CD14-positive monocyte (primary cell): ENCODE data around the gene ITSN1. TPM values are rescaled to one million over a fixed set of nuclear protein-coding genes. Genes with fewer than 3 reads are reported as not detected.

Experiments used
- DNase-seq, 3 donors: peaks; one replicate each; pipeline ENCODE4 v3.0.0-alpha.2; 2011 to 2022
- H2AFZ ChIP-seq: 2 replicates; pipeline ENCODE4 v1.6.0; 2012; ENCODE audit warnings: mild to moderate bottlenecking, low read depth, low read length, inconsistent platforms; ENCODE audit not compliant: insufficient read depth, poor library complexity, severe bottlenecking
- H3K27ac ChIP-seq, 2 donors: 1 replicate in 1 of 2; 2 replicates in 1 of 2; pipeline ENCODE4 v1.5.1; 2012 to 2013; ENCODE audit warnings: low read length in 2 of 2, control low read depth in 1 of 2, inconsistent platforms in 1 of 2, low read depth in 1 of 2, mild to moderate bottlenecking in 1 of 2
- H3K27me3 ChIP-seq, 2 donors: one replicate each; pipeline versions ENCODE4 v1.6.0 to v1.6.1; 2011 to 2013; ENCODE audit warnings: low read length in 2 of 2; ENCODE audit not compliant: control insufficient read depth in 2 of 2, insufficient read depth in 2 of 2
- H3K36me3 ChIP-seq, 2 donors: replicated peaks in 1 of 2; 1 replicate in 1 of 2; 2 replicates in 1 of 2; pipeline versions ENCODE4 v1.5.1 to v1.6.1; 2012 to 2013; ENCODE audit warnings: low read length in 2 of 2, control low read depth in 1 of 2, inconsistent platforms in 1 of 2, mild to moderate bottlenecking in 1 of 2; ENCODE audit not compliant: insufficient read depth in 2 of 2, control insufficient read depth in 1 of 2
- H3K4me1 ChIP-seq, 2 donors: 1 replicate in 1 of 2; 2 replicates in 1 of 2; pipeline versions ENCODE4 v1.5.1 to v1.6.1; 2012 to 2013; ENCODE audit warnings: low read length in 2 of 2, control low read depth in 1 of 2, inconsistent platforms in 1 of 2, mild to moderate bottlenecking in 1 of 2, moderate library complexity in 1 of 2; ENCODE audit not compliant: insufficient read depth in 2 of 2, control insufficient read depth in 1 of 2
- H3K4me2 ChIP-seq: replicated peaks from 2 replicates; pipeline ENCODE3; 2012; ENCODE audit warnings: low read length, moderate library complexity, mild to moderate bottlenecking; ENCODE audit not compliant: poor library complexity, severe bottlenecking; ENCODE audit errors: extremely low read depth
- H3K4me3 ChIP-seq, 3 experiments: fragments of 200-600 bp in 1 of 3; sonication (generic) in 1 of 3; replicated peaks in 1 of 3; 1 replicate in 2 of 3; 2 replicates in 1 of 3; pipeline ENCODE4 v1.5.1; 2011 to 2013; ENCODE audit warnings: low read length in 3 of 3, mild to moderate bottlenecking in 3 of 3, control low read depth in 2 of 3, low read depth in 2 of 3, inconsistent platforms in 1 of 3, moderate library complexity in 1 of 3
- H3K79me2 ChIP-seq: 2 replicates; pipeline ENCODE4 v1.6.0; 2012; ENCODE audit warnings: mild to moderate bottlenecking, control low read depth, inconsistent platforms, low read length, moderate library complexity; ENCODE audit not compliant: insufficient read depth
- H3K9ac ChIP-seq: 2 replicates; pipeline ENCODE4 v1.6.0; 2017; ENCODE audit warnings: low read length, mild to moderate bottlenecking; ENCODE audit not compliant: insufficient read depth, poor library complexity, severe bottlenecking
- H3K9me3 ChIP-seq, 2 donors: replicated peaks in 1 of 2; 1 replicate in 1 of 2; 2 replicates in 1 of 2; pipeline versions ENCODE4 v1.5.1 to v1.6.1; 2012 to 2013; ENCODE audit warnings: low read length in 2 of 2, control low read depth in 1 of 2; ENCODE audit not compliant: control insufficient read depth in 1 of 2, insufficient read depth in 1 of 2
- H4K20me1 ChIP-seq: 2 replicates; pipeline ENCODE4 v1.6.0; 2012; ENCODE audit warnings: mild to moderate bottlenecking, low read length, control low read depth, moderate library complexity; ENCODE audit not compliant: insufficient read depth
- H3K27ac Mint-ChIP-seq, 7 donors: one replicate each; pipeline ENCODE4 v1.8.0; 2020; ENCODE audit warnings: mild to moderate bottlenecking in 7 of 7, mixed read lengths in 7 of 7, moderate library complexity in 6 of 7, inconsistent platforms in 2 of 7
- H3K27me3 Mint-ChIP-seq, 3 donors: one replicate each; pipeline ENCODE4 v1.8.0; 2021 to 2022; ENCODE audit warnings: low read depth in 3 of 3, mild to moderate bottlenecking in 3 of 3, mixed read lengths in 3 of 3, moderate library complexity in 3 of 3, inconsistent platforms in 1 of 3
- H3K36me3 Mint-ChIP-seq, 2 donors: one replicate each; pipeline ENCODE4 v1.8.0; 2020; ENCODE audit warnings: mixed read lengths in 2 of 2, inconsistent platforms in 1 of 2, mild to moderate bottlenecking in 1 of 2
- H3K4me1 Mint-ChIP-seq: one replicate; pipeline ENCODE4 v1.8.0; 2020; ENCODE audit warnings: mild to moderate bottlenecking, mixed read lengths
- H3K4me3 Mint-ChIP-seq, 2 donors: one replicate each; pipeline ENCODE4 v1.8.0; 2020; ENCODE audit warnings: mild to moderate bottlenecking in 2 of 2, mixed read lengths in 2 of 2, moderate library complexity in 1 of 2
- H3K9me3 Mint-ChIP-seq, 7 donors: one replicate each; pipeline ENCODE4 v1.8.0; 2020 to 2022; ENCODE audit warnings: mixed read lengths in 7 of 7, mild to moderate bottlenecking in 6 of 7, moderate library complexity in 6 of 7, inconsistent platforms in 2 of 7
- WGBS: methylation state at CpG from one replicate; pipeline ENCODE4 v1.1.5; 2013; ENCODE audit warnings: missing lambda C conversion rate; ENCODE audit not compliant: insufficient coverage; 5-methylcytosine and 5-hydroxymethylcytosine counted together
- intact Hi-C, 2 donors: fragments of 100-400 bp; cut with micrococcal nuclease; formaldehyde crosslinking; loops; one replicate each; pipeline versions ENCODE4 v1.15.0 to v1.15.1; 2023
- polyA plus RNA-seq, 3 donors: library from polyadenylated mRNA; depleted of rRNA in 1 of 3; unstranded in 2 of 3; stranded (reverse) in 1 of 3; fragments of 300-500 nt in 2 of 3; fragments of >200 nt in 1 of 3; fragmentation: Illumina TruSeq in 2 of 3; gene quantifications; 1 replicate in 2 of 3; 2 replicates in 1 of 3; pipeline ENCODE4 v1.2.3, GENCODE V29; 2012 to 2021
- TF ChIP-seq, protein P1 (sequence below): fragments of 200-600 bp; IDR thresholded peaks from one replicate; pipeline ENCODE4 v1.8.0; 2022; ENCODE audit warnings: antibody characterized with exemption, mild to moderate bottlenecking

The ITSN1 gene
- polyA plus RNA-seq, 3 donors, result 4.7 to 10.3 (median 5.1) TPM

DNA sequence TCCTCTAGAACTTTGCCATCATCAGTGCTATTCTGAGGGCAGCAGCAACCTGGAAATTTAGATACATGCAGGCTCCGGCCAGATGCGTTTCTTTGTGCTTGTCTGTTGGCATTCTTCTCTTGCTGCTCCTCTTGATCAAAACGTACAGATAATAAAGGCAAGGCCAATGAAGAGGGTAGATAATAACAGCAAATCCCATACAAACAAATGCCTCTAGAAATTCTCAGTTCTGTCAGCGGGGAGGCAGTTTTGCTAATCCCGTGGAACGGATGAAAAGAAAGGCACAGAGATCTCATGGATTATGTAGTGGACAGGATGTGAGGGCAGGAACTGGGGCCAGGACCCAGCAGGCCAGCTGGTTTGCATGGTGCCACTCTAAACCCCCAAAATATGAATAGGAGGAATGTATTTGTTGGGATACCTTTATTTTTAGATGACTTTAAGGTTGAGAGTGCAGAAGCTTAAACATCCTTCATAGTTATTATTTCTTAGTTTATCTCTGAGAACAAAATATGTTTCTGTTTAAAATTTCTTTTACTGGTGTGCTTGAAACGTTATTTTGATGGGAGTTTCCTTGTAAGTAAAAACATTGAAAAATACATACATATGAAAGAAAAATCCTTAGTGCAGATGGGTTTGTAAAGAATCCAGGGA lies 1.5 kb downstream of the ITSN1 start:
- H3K36me3 Mint-ChIP-seq, result no peaks in the 10 kb centered on the region
- H3K4me1 Mint-ChIP-seq, result peaks cover 37% of the 10 kb centered on the region
- TF ChIP-seq, protein P1, sequence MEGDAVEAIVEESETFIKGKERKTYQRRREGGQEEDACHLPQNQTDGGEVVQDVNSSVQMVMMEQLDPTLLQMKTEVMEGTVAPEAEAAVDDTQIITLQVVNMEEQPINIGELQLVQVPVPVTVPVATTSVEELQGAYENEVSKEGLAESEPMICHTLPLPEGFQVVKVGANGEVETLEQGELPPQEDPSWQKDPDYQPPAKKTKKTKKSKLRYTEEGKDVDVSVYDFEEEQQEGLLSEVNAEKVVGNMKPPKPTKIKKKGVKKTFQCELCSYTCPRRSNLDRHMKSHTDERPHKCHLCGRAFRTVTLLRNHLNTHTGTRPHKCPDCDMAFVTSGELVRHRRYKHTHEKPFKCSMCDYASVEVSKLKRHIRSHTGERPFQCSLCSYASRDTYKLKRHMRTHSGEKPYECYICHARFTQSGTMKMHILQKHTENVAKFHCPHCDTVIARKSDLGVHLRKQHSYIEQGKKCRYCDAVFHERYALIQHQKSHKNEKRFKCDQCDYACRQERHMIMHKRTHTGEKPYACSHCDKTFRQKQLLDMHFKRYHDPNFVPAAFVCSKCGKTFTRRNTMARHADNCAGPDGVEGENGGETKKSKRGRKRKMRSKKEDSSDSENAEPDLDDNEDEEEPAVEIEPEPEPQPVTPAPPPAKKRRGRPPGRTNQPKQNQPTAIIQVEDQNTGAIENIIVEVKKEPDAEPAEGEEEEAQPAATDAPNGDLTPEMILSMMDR, result no peak
- Histone ChIP-seq H2AFZ (peak overlapping the region; percentile 84), H3K36me3 (no peaks in the 10 kb centered on the region), H3K27ac (peak overlapping the region in 1 of 2 donors; percentile 56), H3K4me2 (peak overlapping the region; percentile 87), H3K4me3 (peak overlapping the region; percentile 69 to 81 (median 79)), H3K27me3 (peaks cover 0 to 2% of the 10 kb centered on the region in 2 donors), H3K9me3 (no peaks in the 10 kb centered on the region), H3K9ac (peak overlapping the region; percentile 61), H4K20me1 (peaks cover 6% of the 10 kb centered on the region), H3K4me1 (peaks cover 36 to 46% of the 10 kb centered on the region in 2 donors), H3K79me2 (peaks cover 54% of the 10 kb centered on the region)
- H3K27me3 Mint-ChIP-seq, result peaks cover 0 to 10% (median 0%) of the 10 kb centered on the region in 3 donors
- WGBS, result no CpG with 5 or more reads among the region's 7 CpGs
- no peak for DNase-seq
- intact Hi-C loops, result loop anchor here (5.0 to 10.0 kb wide), 5 partner anchors 56 to 1369 kb away; partner anchors contain the start of genes DONSON (in 1 of the 2), GART (in 1 of the 2), MIS18A (in 1 of the 2) and SON (in 1 of the 2)
- H3K4me3 Mint-ChIP-seq, result peak overlapping the region; percentile 92 to 97
- no peaks in the 10 kb centered on the region for H3K9me3 Mint-ChIP-seq
- peak overlapping the region; percentile 3 to 89 (median 81) for H3K27ac Mint-ChIP-seq

- peaks cover 4% of the 10 kb centered on the region for H4K20me1 ChIP-seq
- H3K9me3 ChIP-seq, result no peaks in the 10 kb centered on the region
- WGBS, result 40% methylated on average over 3 of the region's 11 CpGs
- Mint-ChIP-seq H3K9me3 (no peaks in the 10 kb centered on the region), H3K27ac (peak overlapping the region; percentile 74 to 89 (median 83)), H3K27me3 (peaks cover 0 to 10% (median 0%) of the 10 kb centered on the region in 3 donors), H3K4me1 (peaks cover 42% of the 10 kb centered on the region), H3K4me3 (peak overlapping the region; percentile 92 to 97), H3K36me3 (no peaks in the 10 kb centered on the region)
- H3K79me2 ChIP-seq, result peaks cover 50% of the 10 kb centered on the region
- TF ChIP-seq, protein P1, result no peak
- peak overlapping the region; percentile 56 to 66 for H3K27ac ChIP-seq
- peak; percentile 57 to 72 (median 70) for DNase-seq
- H3K4me3 ChIP-seq, result peak overlapping the region in 1 of 3 experiments; percentile 81
- peak overlapping the region; percentile 87 for H3K4me2 ChIP-seq
- no peaks in the 10 kb centered on the region for H3K36me3 ChIP-seq
- no peak overlapping the region for H3K9ac ChIP-seq
- H2AFZ ChIP-seq, result no peak overlapping the region
- peaks cover 0 to 2% of the 10 kb centered on the region in 2 donors for H3K27me3 ChIP-seq
- intact Hi-C loops, result loop anchor here (5.0 to 10.0 kb wide), 5 partner anchors 57 to 1370 kb away; partner anchors contain the start of genes DONSON (in 1 of the 2), GART (in 1 of the 2), MIS18A (in 1 of the 2) and SON (in 1 of the 2)
- H3K4me1 ChIP-seq, result peaks cover 43 to 52% of the 10 kb centered on the region in 2 donors
Measured at GRCh38 chr21:33644383-33645074, 2.2 kb downstream of the ITSN1 start.
